C4-2B (cell line): ENCODE results near the gene SGMS1.

Source experiments
- CTCF ChIP-seq: fragments of 450-650 bp; conservative IDR thresholded peaks from 2 replicates; pipeline ENCODE4 v1.5.1; 2017; ENCODE audit warnings: mild to moderate bottlenecking
- ZFX ChIP-seq: fragments of 450-650 bp; IDR thresholded peaks from 2 replicates; pipeline ENCODE4 v1.6.1; 2017

- TF ChIP-seq CTCF, result no peak
- TF ChIP-seq ZFX, result no peak
These were observed 281.8 kb downstream of the SGMS1 start for GRCh38 chr10:50341987-50342386.
